ES-I3 (cell line): ENCODE measurements around the gene SESN2.

Experiments
- H3K36me3 ChIP-seq: 2 replicates; pipeline ENCODE4 v1.6.1; 2013; ENCODE audit warnings: mild to moderate bottlenecking, low read length, control low read depth, moderate library complexity; ENCODE audit not compliant: insufficient read depth
- H3K4me1 ChIP-seq: 2 replicates; pipeline ENCODE4 v1.6.1; 2013; ENCODE audit warnings: mild to moderate bottlenecking, control low read depth, low read length; ENCODE audit not compliant: insufficient read depth
- H3K9ac ChIP-seq: 2 replicates; pipeline ENCODE4 v1.6.1; 2013; ENCODE audit warnings: low read depth, mild to moderate bottlenecking, low read length, moderate library complexity
- H3K9me3 ChIP-seq: 2 replicates; pipeline ENCODE4 v1.6.1; 2013; ENCODE audit warnings: mild to moderate bottlenecking, low read length, moderate library complexity; ENCODE audit not compliant: control insufficient read depth, insufficient read depth

Gene SESN2

GRCh38 chr1:28243685-28244311 is 15.5 kb upstream of the SESN2 start:
- no peak overlapping the region for H3K9ac ChIP-seq
- H3K9me3 ChIP-seq = no peaks in the 10 kb centered on the region
- peaks cover 11% of the 10 kb centered on the region for H3K4me1 ChIP-seq
- no peaks in the 10 kb centered on the region; the same call in none of the 2 replicates for H3K36me3 ChIP-seq

- Histone ChIP-seq H3K4me1 (peaks cover 18% of the 10 kb centered on the region), H3K9me3 (no peaks in the 10 kb centered on the region), H3K9ac (no peak overlapping the region), H3K36me3 (no peaks in the 10 kb centered on the region; the same call in none of the 2 replicates)
Observed at GRCh38 chr1:28244549-28245251, 14.6 kb upstream of the SESN2 start.

GRCh38 chr1:28246427-28246832 is 12.9 kb upstream of the SESN2 start:
- H3K4me1 ChIP-seq = peaks cover 23% of the 10 kb centered on the region

DNA sequence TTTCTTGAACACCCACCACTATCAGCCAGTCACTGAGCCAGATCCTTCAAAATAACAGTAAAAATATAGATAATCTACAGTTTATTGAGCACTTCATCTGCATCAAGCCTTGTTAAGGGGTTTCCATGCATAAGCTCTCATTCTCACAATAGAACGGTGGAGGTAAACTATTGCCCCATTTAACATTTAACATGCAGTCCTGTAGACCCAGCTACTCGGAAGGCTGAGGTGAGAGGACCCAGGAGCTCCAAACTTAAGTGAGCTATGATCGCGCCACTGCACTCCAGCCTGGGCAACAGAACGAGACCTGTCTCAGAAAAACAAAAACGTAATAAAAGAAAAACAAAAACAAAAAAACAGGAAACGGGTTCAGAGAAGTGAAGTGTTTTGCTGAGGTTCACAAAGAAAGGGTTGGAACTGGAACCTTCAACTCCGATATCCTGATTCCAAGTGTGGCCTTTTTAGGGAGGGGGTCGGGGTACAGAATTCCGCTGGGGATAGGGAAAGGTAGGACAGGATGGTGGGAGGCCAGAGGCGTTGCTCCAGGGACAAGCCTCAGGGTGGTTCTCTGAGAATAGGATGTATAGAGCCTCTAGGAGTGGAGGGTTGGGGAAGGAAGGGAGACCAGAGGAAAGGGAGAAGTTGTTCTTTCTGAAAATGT is 11.6 kb upstream of the SESN2 start:
- Histone ChIP-seq H3K9ac (peak overlapping the region; percentile 87), H3K4me1 (peaks cover 23% of the 10 kb centered on the region), H3K9me3 (no peaks in the 10 kb centered on the region), H3K36me3 (no peaks in the 10 kb centered on the region; the same call in none of the 2 replicates)

More at GRCh38 chr1:28246427-28246832, 12.9 kb upstream of the SESN2 start:
- Histone ChIP-seq H3K9ac (peak overlapping the region; percentile 87), H3K36me3 (no peaks in the 10 kb centered on the region; the same call in none of the 2 replicates), H3K9me3 (no peaks in the 10 kb centered on the region)

DNA sequence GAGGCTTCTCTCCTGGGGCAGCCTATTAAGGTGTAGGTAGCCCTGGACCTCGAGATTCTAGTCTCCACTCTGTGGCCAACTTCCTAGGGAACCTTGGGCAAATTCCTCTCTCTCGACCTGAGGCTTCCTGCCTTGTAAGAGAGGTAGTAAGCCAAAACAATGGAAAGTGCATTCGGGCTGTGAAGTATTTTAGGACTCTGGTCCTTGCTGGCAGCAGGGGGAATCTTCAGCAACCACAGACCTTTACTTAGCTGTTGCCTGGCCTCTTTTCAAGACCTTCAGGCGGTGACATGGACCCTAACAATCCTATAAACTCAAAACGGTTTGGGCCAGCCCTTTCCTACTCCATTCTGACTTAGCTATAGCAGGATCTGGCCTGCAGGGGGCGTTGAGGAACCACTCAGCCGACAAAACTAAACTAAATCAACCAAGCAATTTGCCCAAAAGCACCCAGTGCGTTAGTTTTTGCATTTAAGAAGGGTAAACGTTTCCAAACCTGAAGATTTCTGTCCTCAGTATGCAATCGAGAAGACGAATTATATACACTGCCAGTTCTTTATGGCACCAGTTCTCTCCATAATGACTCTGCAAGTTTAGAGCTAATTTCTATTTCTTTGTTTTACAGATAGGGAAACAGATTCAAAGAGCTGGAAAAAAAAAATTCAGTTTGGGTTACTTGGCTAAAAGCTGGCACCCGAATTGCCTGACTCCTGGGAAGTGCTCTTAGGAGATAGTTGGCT is 10.9 kb upstream of the SESN2 start:
- H3K9ac ChIP-seq = peak overlapping the region; percentile 87
- H3K4me1 ChIP-seq = peaks cover 23% of the 10 kb centered on the region
- no peaks in the 10 kb centered on the region for H3K9me3 ChIP-seq
- H3K36me3 ChIP-seq = no peaks in the 10 kb centered on the region

GRCh38 chr1:28249013-28249865 is 10.1 kb upstream of the SESN2 start:
- peak overlapping the region; percentile 87 for H3K9ac ChIP-seq
- no peaks in the 10 kb centered on the region for H3K9me3 ChIP-seq
- H3K4me1 ChIP-seq = peaks cover 23% of the 10 kb centered on the region

GRCh38 chr1:28249866-28250295 is 9.4 kb upstream of the SESN2 start:
- Histone ChIP-seq H3K9ac (no peak overlapping the region), H3K9me3 (no peaks in the 10 kb centered on the region), H3K4me1 (peaks cover 23% of the 10 kb centered on the region), H3K36me3 (no peaks in the 10 kb centered on the region)

More at GRCh38 chr1:28249013-28249865, 10.1 kb upstream of the SESN2 start:
- no peaks in the 10 kb centered on the region for H3K36me3 ChIP-seq

- H3K4me1 ChIP-seq = peaks cover 8% of the 10 kb centered on the region; the same call in 1 of the 2 replicates
- peaks cover 3% of the 10 kb centered on the region; the same call in 1 of the 2 replicates for H3K36me3 ChIP-seq
- no peaks in the 10 kb centered on the region for H3K9me3 ChIP-seq
- H3K9ac ChIP-seq = no peak overlapping the region
Observed at GRCh38 chr1:28256197-28256827, 3.0 kb upstream of the SESN2 start.

GRCh38 chr1:28257736-28258135 is 1.6 kb upstream of the SESN2 start:
- Histone ChIP-seq H3K9ac (no peak overlapping the region), H3K36me3 (peaks cover 4% of the 10 kb centered on the region; the same call in 1 of the 2 replicates), H3K4me1 (peaks cover 11% of the 10 kb centered on the region; the same call in 1 of the 2 replicates), H3K9me3 (no peaks in the 10 kb centered on the region)

- Histone ChIP-seq H3K9me3 (no peaks in the 10 kb centered on the region), H3K36me3 (peaks cover 7% of the 10 kb centered on the region; the same call in 1 of the 2 replicates), H3K4me1 (peaks cover 21% of the 10 kb centered on the region), H3K9ac (peak overlapping the region; percentile 49)
Observed at GRCh38 chr1:28258628-28259251, 578 bp upstream of the SESN2 start.

DNA sequence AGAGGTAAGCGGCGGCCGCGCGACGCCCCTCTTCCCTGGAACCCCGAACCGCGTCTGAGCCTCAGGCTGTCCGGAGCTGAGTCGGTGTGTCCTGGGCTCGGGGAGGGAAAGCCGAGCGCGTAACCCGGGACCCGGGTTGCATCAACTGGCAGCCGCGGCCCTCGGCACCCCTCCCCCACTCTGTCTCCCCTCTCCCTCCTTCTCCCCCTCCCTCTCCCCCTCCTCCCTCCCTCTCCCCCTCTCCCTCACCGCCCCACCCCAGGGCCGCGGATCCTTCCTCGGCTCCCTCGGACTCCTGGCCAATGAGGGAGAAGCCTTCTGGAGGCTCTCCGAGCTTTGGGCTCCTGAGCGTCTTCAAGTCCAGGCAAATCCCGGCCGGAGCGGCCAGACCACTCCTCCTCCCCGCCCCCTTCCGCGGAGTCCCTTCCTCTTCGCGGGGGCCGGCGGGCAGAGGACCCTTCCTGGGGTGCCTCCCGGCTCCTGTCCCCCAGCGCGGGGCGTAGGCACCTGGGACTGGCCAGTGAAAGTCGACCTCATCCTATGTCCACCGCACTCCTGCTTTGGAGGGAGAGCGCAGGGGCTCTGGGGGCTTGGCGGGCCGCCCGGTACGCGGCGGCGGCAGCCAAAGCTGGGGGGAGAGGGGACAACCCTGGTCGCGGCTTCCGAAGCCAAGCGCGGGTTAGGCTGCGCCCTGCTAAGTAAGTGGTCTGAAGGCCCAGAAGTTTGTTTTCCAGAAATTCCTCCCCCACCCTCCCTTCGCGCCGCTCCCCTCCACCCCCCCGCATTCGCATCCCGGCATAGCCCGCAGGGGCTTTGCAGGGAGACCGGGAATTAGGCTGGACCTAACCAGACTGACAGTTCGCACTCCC is 850 bp downstream of the SESN2 start:
- Histone ChIP-seq H3K4me1 (peaks cover 36% of the 10 kb centered on the region), H3K9me3 (no peaks in the 10 kb centered on the region)

GRCh38 chr1:28260803-28261174 is 1.5 kb downstream of the SESN2 start:
- peaks cover 7% of the 10 kb centered on the region; the same call in 1 of the 2 replicates for H3K36me3 ChIP-seq

More for the DNA sequence above, 850 bp downstream of the SESN2 start:
- Histone ChIP-seq H3K9ac (peak overlapping the region; percentile 100), H3K36me3 (peaks cover 7% of the 10 kb centered on the region; the same call in 1 of the 2 replicates)

More at GRCh38 chr1:28260803-28261174, 1.5 kb downstream of the SESN2 start:
- Histone ChIP-seq H3K9ac (peak overlapping the region; percentile 100), H3K9me3 (no peaks in the 10 kb centered on the region), H3K4me1 (peaks cover 39% of the 10 kb centered on the region)
